Duodenal mucosa (tissue), 2 donors: ENCODE results near the gene ASPHD2.
A peak's percentile ranks its signal among the peaks of the same experiment; 100 is the strongest.

Source experiments
- H3K27ac ChIP-seq: one replicate; pipeline ENCODE4 v1.7.0; 2013; ENCODE audit warnings: low read depth, low read length
- H3K27me3 ChIP-seq, 2 donors: one replicate each; pipeline ENCODE4 v1.7.0; 2013; ENCODE audit warnings: low read length in 2 of 2, control low read depth in 1 of 2; ENCODE audit not compliant: insufficient read depth in 2 of 2, control insufficient read depth in 1 of 2
- H3K36me3 ChIP-seq, 2 donors: one replicate each; pipeline ENCODE4 v1.7.0; 2013; ENCODE audit warnings: low read length in 2 of 2, control low read depth in 1 of 2; ENCODE audit not compliant: insufficient read depth in 2 of 2, control insufficient read depth in 1 of 2
- H3K4me1 ChIP-seq, 2 donors: one replicate each; pipeline ENCODE4 v1.7.0; 2013; ENCODE audit warnings: low read length in 2 of 2, control low read depth in 1 of 2; ENCODE audit not compliant: insufficient read depth in 2 of 2, control insufficient read depth in 1 of 2
- H3K4me3 ChIP-seq, 2 donors: one replicate each; pipeline ENCODE4 v1.7.0; 2013; ENCODE audit warnings: low read length in 2 of 2, low read depth in 1 of 2
- H3K9ac ChIP-seq, 2 donors: one replicate each; pipeline ENCODE4 v1.7.0; 2013; ENCODE audit warnings: low read length in 2 of 2, low read depth in 1 of 2
- H3K9me3 ChIP-seq, 2 donors: one replicate each; pipeline ENCODE4 v1.7.0; 2013; ENCODE audit warnings: low read length in 2 of 2, control low read depth in 1 of 2; ENCODE audit not compliant: control insufficient read depth in 1 of 2

The ASPHD2 gene, protein sequence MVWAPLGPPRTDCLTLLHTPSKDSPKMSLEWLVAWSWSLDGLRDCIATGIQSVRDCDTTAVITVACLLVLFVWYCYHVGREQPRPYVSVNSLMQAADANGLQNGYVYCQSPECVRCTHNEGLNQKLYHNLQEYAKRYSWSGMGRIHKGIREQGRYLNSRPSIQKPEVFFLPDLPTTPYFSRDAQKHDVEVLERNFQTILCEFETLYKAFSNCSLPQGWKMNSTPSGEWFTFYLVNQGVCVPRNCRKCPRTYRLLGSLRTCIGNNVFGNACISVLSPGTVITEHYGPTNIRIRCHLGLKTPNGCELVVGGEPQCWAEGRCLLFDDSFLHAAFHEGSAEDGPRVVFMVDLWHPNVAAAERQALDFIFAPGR

DNA sequence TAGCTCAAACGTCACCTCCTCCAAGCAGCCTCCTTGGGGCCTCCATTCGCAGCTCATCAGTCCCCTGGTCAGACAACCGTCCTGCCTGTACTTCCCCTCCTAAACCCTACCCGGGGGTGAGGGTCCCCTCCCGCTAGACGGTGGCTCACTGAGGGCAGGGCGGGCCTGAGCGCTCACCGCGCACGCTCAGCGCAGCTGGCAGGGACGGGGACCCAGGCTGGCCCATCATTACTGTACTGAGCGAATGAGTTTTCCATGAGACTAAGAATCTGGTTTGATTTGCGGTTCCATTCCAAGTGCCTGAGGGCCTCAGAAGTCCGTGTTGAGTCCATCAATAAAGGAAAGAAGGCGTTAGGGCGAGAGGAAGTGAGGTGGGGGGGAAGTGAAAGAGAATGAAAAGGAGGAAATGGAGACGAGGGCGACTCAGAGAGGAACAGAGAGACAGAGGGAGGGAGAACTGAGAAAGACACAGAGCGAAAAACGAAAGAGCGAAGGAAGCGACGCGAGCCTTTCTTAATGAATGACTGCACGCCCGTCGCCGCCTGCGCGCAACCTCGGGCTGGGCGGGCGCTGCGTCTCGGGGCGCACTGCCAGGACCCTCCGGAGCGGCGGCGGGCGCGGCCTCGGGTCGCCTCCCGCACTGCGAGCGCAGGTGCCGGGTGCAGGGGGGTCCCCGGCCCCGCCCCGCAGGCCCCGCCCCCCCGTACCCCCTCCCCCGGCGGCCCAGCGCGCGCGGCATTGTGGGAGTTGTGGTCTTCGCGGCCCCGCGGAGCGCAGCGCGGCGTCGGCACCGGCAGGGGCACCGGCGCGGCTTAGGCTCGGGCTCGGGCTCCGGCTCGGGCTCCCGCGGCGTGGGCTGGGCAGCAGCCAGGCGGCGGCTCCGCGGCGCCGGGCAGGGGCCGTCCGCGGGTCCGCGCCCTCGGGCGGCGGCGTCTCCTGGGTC, at the start of gene ASPHD2:
Gene ASPHD2 (plus strand): TSS at position 746 of the 943 bp plus-strand sequence. CDS start 4,356 bp downstream, outside the sequence.
- H3K27ac ChIP-seq, result peak within 1 kb of the TSS; percentile 76
- H3K36me3 ChIP-seq, result peaks cover 0 to 4% of the 10 kb centered on the region in 2 donors
- H3K9me3 ChIP-seq, result no peaks in the 10 kb centered on the region
- no peaks in the 10 kb centered on the region for H3K27me3 ChIP-seq
- H3K9ac ChIP-seq, result peak within 1 kb of the TSS; percentile 48 to 64
- H3K4me3 ChIP-seq, result peak within 1 kb of the TSS; percentile 67 to 83
- H3K4me1 ChIP-seq, result peaks cover 17 to 23% of the 10 kb centered on the region in 2 donors

DNA sequence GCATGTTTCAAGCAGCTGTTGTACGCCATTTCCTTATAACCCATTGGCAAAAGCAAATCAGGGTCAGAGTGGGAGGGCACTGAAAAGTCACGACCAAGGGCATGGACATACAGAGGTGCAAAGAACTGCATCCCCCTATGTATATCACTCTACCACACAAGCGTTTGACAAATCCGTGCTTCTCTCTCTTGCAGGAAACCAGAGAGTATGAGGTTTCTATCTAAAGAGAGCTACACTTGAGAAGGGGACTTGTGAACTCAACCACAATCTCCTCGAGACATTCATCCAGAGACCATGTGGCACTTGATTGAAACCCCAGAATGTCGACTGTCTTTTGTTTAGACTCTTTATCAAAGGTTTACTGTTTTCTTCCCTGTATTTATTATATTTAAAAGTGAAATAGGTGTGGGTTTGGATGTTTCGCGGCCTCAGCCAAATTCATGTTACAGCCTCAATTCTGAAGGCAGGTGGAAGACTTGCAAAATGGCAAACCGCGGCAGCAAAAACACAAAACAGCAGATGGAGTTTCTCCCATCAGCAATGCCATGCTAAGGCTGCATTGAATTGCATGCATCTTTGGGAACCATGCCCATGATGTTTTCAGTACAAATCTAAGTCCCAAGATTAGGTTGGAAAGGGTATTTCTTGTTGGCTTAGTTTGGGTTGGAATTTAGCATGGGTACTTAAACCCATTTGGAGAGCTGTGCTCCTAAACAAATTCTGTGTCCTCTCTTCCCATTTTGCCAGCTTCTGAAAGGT, 48.8 kb upstream of the ASPHD2 start:
- no peaks in the 10 kb centered on the region for H3K36me3 ChIP-seq
- H3K27me3 ChIP-seq, result peaks cover 14 to 21% of the 10 kb centered on the region in 2 donors
- H3K4me1 ChIP-seq, result no peaks in the 10 kb centered on the region
- no peak overlapping the region for H3K4me3 ChIP-seq
- no peaks in the 10 kb centered on the region for H3K9me3 ChIP-seq
- H3K9ac ChIP-seq, result no peak overlapping the region
- H3K27ac ChIP-seq, result no peak overlapping the region

DNA sequence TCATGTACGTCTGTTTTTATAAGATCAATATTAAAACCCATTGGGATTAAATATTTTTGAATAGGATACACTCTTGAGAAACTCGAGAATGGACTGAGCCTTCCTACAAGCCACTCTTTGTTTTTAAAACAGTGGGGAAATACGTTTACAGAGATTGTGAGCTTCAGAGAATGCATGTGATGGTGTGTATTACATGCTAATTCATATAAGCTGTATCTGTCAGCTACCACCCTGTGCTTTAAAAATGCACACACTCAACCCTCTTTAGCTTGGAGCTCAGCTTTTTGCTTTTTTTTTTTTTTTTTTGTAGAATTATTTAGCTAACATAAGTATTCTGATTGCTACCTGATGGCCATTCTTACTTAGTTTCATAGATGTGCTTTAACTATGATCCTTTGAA, 46.3 kb upstream of the ASPHD2 start:
- Histone ChIP-seq H3K4me1 (no peaks in the 10 kb centered on the region), H3K27ac (no peak overlapping the region), H3K9me3 (no peaks in the 10 kb centered on the region), H3K27me3 (peaks cover 9 to 16% of the 10 kb centered on the region in 2 donors), H3K4me3 (no peak overlapping the region), H3K9ac (no peak overlapping the region), H3K36me3 (no peaks in the 10 kb centered on the region)

DNA sequence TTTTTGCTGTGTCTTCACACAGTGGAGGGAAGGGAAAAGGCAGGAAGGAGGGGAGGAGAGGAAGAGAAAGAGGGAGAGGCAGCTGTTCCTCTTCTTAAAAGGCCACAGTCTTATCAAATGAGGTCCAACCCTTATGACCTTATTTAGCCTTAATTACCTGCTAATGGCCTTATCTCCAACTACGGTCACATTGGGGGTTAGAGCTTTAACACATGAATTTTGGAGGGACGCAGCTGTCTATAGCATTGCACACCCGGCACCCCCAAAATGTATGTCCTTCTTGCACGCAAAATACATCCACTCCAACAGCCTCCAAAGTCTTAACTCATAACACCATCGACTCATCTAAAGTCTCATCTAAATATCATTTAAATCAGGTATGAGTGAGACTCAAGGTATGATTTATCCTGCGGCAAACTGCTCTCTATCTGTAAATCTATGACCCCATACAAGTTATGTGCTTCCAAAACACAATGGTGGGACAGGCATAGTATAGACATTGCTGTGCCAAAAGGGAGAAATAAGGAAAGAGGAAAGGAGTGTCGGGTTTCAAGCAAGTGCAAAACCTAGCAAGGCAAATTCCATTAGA, 45.0 kb upstream of the ASPHD2 start:
- no peak overlapping the region for H3K4me3 ChIP-seq
- H3K9ac ChIP-seq, result no peak overlapping the region

DNA sequence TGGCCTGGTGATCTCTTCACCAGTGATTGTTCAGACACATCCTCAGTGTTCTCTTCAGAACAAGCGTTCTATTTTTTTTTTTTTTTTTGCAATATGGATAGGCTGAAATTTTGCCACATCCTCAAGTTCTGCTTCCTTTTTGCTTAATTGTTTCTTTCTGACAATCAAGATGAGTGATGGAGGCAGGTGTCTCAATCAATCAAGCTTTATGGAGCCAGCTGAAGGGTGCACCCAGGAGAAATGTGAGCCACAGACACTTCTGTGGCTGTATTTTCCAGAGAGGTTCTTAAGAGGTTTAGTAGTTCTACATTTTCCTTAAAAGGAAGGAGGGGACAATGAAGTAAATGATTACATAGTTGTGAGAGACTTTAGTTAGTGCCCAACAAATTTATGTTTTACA, 43.9 kb upstream of the ASPHD2 start:
- Histone ChIP-seq H3K4me3 (no peak overlapping the region), H3K4me1 (no peaks in the 10 kb centered on the region), H3K27ac (no peak overlapping the region), H3K36me3 (no peaks in the 10 kb centered on the region), H3K9ac (no peak overlapping the region), H3K9me3 (no peaks in the 10 kb centered on the region), H3K27me3 (peaks cover 3 to 5% of the 10 kb centered on the region in 2 donors)

More for the DNA sequence above, 45.0 kb upstream of the ASPHD2 start:
- H3K9me3 ChIP-seq, result no peaks in the 10 kb centered on the region
- H3K36me3 ChIP-seq, result no peaks in the 10 kb centered on the region
- H3K27me3 ChIP-seq, result peaks cover 8 to 11% of the 10 kb centered on the region in 2 donors
- H3K27ac ChIP-seq, result no peak overlapping the region
- no peaks in the 10 kb centered on the region for H3K4me1 ChIP-seq

DNA sequence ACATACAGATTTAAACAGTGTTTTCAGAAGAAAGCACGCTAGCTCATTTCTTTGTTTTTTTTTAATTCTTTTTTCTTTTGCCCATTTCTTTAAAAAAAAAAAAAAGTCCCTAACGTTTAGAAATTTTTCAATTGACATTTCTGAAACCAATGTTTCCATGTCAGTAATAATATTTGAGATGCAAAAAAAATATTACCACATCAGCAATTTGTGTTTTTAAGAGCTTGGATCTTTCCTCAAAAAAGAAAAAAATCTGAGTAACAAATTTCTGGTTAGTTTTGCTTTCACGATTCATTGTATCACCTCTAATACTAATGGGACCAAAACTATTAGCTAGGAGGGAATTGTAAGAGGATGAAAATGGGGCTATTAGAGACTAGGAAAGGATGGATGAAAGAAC, 39.9 kb upstream of the ASPHD2 start:
- no peak overlapping the region for H3K9ac ChIP-seq
- peaks cover 5 to 6% of the 10 kb centered on the region in 2 donors for H3K27me3 ChIP-seq

DNA sequence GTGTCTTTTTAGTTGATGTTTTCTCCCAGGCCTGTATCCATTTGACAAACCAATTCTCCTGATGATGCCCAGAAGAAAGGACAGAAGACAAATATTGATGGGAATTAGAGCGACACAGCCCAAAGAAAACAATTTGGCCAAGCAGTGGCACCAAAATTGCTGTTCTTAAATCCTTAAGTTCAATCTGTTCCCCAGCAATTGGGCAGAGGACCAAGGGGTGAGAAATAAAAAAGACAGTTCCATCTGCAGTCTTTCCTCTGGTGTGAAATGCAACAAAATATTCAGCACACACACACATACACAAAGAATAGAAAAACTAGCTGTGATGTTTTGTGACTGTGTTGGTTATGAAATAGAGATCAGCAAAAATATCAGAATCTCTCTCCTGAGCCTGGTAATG, 38.0 kb upstream of the ASPHD2 start:
- no peak overlapping the region for H3K9ac ChIP-seq
- peaks cover 0 to 6% of the 10 kb centered on the region in 2 donors for H3K27me3 ChIP-seq
- no peaks in the 10 kb centered on the region for H3K9me3 ChIP-seq
- no peaks in the 10 kb centered on the region for H3K4me1 ChIP-seq
- H3K4me3 ChIP-seq, result no peak overlapping the region
- no peaks in the 10 kb centered on the region for H3K36me3 ChIP-seq
- no peak overlapping the region for H3K27ac ChIP-seq

More for the DNA sequence above, 39.9 kb upstream of the ASPHD2 start:
- Histone ChIP-seq H3K9me3 (no peaks in the 10 kb centered on the region), H3K27ac (no peak overlapping the region), H3K4me3 (no peak overlapping the region), H3K36me3 (no peaks in the 10 kb centered on the region), H3K4me1 (no peaks in the 10 kb centered on the region)

DNA sequence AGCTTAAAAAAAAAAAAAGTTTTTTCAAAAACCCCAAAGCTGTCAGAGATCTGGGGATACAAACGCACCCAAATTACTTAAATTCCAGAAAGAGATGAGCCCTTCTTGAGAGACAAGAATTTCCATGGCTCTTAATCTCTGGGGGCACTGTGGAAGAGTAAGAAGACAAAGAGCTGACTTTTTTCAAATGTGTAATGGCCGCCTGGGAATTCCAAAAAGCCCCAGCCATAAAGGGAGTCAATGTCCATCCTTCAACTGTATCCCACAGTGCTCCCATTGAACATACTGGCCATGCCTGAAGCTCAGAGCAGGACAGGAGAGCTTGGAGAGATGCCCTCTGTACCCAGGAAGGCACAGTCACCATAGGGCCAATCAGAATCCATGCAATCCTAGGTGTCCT, 37.4 kb upstream of the ASPHD2 start:
- H3K4me1 ChIP-seq, result no peaks in the 10 kb centered on the region
- H3K9me3 ChIP-seq, result no peaks in the 10 kb centered on the region
- H3K4me3 ChIP-seq, result no peak overlapping the region
- H3K27me3 ChIP-seq, result peaks cover 0 to 6% of the 10 kb centered on the region in 2 donors
- no peak overlapping the region for H3K27ac ChIP-seq
- H3K9ac ChIP-seq, result no peak overlapping the region
- no peaks in the 10 kb centered on the region for H3K36me3 ChIP-seq

DNA sequence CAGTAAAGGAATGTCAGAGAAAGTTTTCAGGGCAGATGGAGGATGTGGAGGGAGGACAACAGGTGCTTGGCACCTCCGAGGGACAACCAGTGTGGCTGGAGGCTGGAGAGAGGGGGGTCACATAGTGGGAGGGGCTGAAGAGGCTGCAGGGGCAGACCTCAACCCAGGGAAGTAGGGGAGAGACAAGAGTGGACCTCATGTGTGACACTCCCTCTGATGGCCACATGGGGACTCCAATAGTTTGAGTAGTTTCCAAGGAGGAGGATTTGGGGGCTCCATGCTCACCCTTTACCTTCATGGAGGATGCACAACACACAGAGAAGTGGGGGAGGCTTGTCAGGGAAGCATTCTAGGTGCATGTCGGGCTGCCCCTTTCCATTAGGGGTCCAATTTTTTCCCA, 35.1 kb upstream of the ASPHD2 start:
- Histone ChIP-seq H3K27me3 (peaks cover 0 to 6% of the 10 kb centered on the region in 2 donors), H3K9ac (no peak overlapping the region), H3K36me3 (no peaks in the 10 kb centered on the region), H3K4me3 (no peak overlapping the region), H3K27ac (no peak overlapping the region), H3K9me3 (no peaks in the 10 kb centered on the region), H3K4me1 (no peaks in the 10 kb centered on the region)
